GM19397 (cell line): ENCODE data around the gene COLEC11.
A peak's percentile ranks its signal among the peaks of the same experiment; 100 is the strongest.
"Not testable (repeated sequence)": the region's sequence is repeated elsewhere in the genome, so short reads cannot be mapped to it uniquely, and the experiment has no call there.

ENCODE experiments used
- ATAC-seq: cut with Tn5 transposase; IDR thresholded peaks from one replicate; pipeline ENCODE4 v1.9.1; 2021; ENCODE audit warnings: mild to moderate bottlenecking, moderate library complexity; ENCODE audit not compliant: unreplicated experiment

COLEC11 gene

GRCh38 chr2:3651691-3652648 lies 57.1 kb downstream of the COLEC11 start:
- ATAC-seq: peak; percentile 92

- ATAC-seq: no peak
These were observed 58.1 kb downstream of the COLEC11 start for GRCh38 chr2:3652896-3653625.

- no peak for ATAC-seq
These were observed 59.1 kb downstream of the COLEC11 start for GRCh38 chr2:3654011-3654410.

- no peak for ATAC-seq
These were observed 59.8 kb downstream of the COLEC11 start for GRCh38 chr2:3654531-3655225.

DNA sequence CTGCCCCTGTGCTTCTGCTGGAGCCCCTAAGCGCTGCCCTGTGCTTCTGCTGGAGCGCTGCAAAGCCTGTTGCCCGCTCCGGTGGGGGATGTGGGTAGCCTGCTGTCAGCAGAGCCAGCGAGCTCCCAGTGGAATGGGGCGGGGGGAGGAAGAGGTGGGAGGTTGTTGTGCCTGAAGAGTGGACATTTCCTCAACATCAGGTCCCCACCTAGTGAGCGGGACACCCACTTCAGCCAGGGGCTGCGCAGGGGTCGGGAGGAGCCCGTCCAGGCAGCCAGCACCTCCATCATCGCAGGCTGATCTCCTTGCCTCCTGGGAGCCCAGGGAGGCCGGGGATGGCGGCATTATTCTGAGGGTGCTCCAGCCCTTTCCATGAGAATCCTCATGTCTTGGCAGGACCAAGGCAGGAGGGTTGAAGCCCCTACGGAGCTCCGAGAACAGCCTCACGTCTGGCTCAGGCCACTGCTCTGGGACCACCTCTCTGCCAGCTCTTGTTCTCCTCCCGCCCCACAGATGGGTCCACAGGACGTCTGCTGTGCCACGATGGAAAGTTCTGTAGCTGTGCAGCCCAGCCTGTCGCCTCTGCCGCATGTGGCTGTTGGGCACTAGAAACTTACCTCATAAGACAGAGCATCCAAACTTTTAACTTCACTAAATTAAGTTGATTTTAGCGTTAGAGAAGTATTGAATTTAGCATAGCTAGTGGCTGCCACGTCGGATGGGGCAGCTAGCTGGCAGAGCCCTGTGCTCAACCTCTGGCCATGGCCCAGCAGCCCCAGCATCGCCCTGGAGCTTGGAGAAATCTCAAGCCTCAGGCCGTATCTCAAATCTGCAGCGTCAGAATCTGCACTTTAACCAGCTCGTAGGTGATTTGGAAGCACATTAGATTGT lies 61.2 kb downstream of the COLEC11 start:
- ATAC-seq: no peak

GRCh38 chr2:3656762-3657721 lies 62.1 kb downstream of the COLEC11 start:
- no peak for ATAC-seq

DNA sequence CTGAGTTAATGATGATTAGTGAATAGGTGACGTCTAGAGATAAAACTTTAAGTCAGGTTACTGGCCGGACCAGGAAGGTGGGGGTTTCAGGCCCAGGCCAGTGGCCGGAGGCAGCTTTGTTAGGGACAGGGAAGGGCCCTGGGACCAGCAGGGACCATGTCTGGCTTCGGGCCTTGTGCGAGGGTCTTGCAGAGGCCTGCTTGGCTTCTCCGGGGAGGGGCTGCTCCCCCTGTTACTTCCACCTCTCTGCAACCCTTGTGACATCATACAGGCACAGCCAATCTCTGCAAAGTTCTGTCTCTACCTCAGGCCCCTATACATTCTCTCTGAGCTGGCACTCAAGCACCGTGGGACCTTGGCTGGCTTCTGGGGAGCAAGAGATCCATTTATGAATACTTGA lies 63.0 kb downstream of the COLEC11 start, which contains the start of gene ALLC:
Gene ALLC, plus strand, starts transcription at position 320 of the 400 bp plus-strand sequence. CDS start 12,958 bp downstream, outside the sequence.
- no peak for ATAC-seq

DNA sequence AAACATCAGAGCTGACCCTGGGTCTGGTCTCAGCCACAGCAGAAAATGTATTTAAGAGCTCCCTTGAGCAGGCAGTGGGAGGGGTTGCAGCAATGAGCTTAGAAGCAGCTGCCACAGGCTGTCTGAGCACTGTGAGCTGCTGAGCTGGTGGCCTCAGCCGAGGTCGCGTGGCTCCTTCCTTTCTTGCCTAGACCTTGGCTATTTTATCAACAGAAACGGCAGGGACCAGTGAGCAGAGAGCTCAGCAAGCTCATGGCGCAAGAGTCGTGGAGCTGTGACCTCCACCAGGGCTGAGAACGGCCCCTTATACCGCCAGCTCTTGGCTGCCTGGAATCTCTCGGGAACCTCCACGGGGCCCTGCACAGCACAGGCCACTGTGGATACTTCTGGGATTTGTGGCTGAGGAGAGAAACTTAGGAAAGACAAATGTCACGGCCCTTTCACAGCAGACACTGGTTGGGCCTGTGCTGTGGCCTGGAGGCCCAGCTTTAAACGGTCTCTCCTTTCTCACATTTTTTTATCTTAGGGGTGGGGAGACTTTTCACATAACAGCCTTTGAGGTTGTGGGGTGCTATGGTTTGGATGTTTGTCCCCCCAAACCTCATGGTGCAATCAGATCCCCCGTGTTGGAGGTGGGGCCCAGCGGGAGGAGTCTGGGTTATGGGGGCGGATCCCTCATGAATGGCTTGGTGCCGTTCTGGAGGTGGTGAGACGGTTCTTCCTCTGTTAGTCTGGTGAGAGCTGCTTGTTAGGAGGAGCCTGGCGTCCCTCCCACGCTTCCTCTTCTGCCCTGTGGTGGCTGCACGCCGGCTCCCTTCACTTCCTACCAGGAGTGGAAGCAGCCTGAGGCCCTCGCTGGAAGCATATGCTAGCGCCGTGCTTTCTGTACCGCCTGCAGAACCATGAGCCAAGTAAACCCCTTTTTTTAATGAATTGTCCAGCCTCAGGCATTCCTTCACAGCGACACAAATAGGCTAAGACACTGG lies 64.8 kb downstream of the COLEC11 start:
- no peak for ATAC-seq

- ATAC-seq: not testable (repeated sequence)
These were observed 65.7 kb downstream of the COLEC11 start for GRCh38 chr2:3660640-3661039.

DNA sequence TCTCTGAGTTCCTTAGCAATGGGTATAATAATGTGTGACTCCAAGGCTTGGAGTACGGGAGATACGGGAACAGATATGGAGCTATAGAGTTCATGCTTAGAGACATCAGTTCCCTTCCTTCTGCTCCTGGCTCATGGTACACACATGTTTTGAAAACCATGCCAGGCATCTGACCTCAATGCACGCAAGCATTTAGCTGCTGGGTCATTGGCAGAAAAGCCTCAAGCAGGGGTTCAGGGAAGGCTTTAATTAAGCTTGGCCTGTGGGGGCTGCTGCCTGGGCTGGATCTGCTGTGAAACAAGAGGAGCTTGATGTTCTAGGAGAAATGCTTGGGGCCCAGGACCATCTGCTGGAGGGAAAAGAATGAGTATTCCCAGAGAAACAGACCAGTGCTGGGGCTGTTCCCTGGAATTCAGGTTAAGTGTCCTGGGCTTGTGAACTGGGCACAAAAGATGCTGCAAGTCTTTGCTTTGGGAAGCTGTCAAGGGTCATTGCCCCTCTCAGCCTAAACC lies 66.3 kb downstream of the COLEC11 start:
- ATAC-seq: no peak

- ATAC-seq: no peak
These were observed 67.3 kb downstream of the COLEC11 start for GRCh38 chr2:3662239-3662638.

DNA sequence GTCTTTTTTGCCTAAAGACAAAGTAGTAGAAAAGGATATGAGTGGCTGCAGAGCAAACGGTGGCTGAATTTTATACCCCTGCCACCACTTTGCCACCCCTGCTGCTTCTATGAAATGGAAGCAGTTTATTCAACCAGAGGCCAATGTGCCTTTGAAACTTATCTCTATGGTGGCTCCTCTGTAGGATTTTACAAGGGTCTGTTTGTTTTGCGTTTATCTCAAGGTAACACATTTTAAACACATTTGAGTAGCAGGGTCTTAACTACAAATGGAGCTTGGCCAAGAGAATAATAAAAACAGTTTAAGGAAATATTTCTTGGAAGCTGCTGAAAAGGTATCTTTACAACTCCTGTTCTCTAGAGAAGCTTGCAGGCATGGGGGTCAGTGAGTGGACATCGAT lies 69.2 kb downstream of the COLEC11 start:
- ATAC-seq: no peak

GRCh38 chr2:3664925-3665324 lies 70.0 kb downstream of the COLEC11 start:
- no peak for ATAC-seq

DNA sequence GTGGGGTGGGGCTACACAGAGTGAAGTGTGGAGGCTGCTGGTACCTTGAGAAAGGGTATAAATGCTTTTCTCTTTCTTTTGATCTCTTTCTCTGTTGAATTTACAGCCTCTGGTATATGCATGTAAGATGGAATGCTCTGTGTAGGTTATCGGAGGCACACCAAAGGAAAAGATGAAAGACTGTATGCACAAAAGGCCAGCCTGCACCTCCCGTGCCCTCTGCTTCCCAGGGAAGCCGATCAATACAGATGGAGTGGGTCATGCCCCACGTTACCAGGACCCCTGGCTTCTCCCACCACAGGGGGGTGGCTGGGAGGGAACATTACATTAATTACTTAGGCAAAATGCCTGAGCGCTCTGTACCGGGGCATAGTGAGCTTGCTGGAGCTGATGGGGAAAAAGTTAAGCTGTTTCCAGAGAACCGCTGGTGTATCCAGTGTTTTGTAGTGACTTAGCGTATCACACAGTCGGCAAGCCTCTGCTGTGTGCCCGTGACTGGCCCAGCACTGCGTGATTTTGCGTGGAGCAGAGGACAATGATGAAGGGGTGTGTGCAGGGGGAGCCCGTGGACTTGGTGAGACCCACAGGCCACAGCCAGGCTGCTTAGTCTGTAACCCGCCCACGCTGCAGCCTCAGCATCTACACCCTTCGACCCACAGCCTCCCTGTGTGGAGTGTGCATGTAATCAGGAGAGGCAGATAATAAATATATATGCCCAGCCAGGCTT lies 71.1 kb downstream of the COLEC11 start:
- ATAC-seq: no peak

DNA sequence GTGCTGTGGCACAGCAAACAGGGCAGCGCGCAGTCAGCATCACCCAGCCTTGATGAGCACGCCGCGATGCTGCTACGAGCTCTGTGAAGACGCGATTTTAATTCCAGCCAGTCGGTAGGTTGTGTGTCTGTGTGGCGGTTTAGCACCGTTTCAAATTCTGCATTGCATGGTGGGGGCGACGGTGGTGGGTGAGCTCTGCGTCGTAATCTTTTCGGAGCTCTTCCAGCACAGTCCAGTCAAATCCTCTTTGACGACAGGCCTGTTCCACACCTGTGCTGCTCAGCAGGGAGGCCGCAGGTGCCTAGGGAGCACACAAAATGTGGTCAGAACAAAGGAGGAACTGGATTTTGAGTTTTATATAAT lies 71.7 kb downstream of the COLEC11 start:
- no peak for ATAC-seq

GRCh38 chr2:3667151-3667631 lies 72.3 kb downstream of the COLEC11 start:
- no peak for ATAC-seq

- no peak for ATAC-seq
These were observed 74.7 kb downstream of the COLEC11 start for GRCh38 chr2:3669656-3670055.
